H1 (cell line): ENCODE measurements around the gene C15orf39.

Experiments
- EP300 ChIP-seq, 2 experiments: IDR thresholded peaks; 1 replicate in 1 of 2; 2 replicates in 1 of 2; pipeline ENCODE4 v1.6.1; 2011 to 2012; ENCODE audit warnings: low read depth in 2 of 2, low read length in 2 of 2, mild to moderate bottlenecking in 2 of 2, borderline replicate concordance in 1 of 2, inconsistent platforms in 1 of 2, moderate library complexity in 1 of 2
- EZH2 ChIP-seq: fragments of 200-600 bp; sonication (generic); IDR thresholded peaks from 2 replicates; pipeline ENCODE4 v1.7.1; 2012; ENCODE audit warnings: low read depth, mild to moderate bottlenecking, moderate library complexity, low read length, inconsistent platforms; ENCODE audit not compliant: severe bottlenecking
- KDM1A ChIP-seq: fragments of 200-600, 300-600 bp; sonication (generic); IDR thresholded peaks from 2 replicates; pipeline ENCODE4 v1.7.1; 2016; ENCODE audit warnings: mild to moderate bottlenecking, low read length, borderline replicate concordance
- POLR2A ChIP-seq, 2 experiments: IDR thresholded peaks; 1 replicate in 1 of 2; 2 replicates in 1 of 2; pipeline ENCODE4 v1.6.1; 2011; ENCODE audit warnings: low read depth in 2 of 2, low read length in 2 of 2, mild to moderate bottlenecking in 2 of 2; ENCODE audit errors: control extremely low read depth in 1 of 2
- POLR2AphosphoS5 ChIP-seq: IDR thresholded peaks from 2 replicates; pipeline ENCODE4 v1.6.1; 2011; ENCODE audit warnings: low read depth, low read length
- SP1 ChIP-seq: IDR thresholded peaks from 2 replicates; pipeline ENCODE4 v1.6.1; 2011; ENCODE audit warnings: low read depth, low read length
- TF ChIP-seq, protein P1 (sequence below), 3 experiments: IDR thresholded peaks; 1 replicate in 2 of 3; 2 replicates in 1 of 3; pipeline versions ENCODE4 v1.5.1 to v1.6.1; 2011; ENCODE audit warnings: low read length in 3 of 3, mild to moderate bottlenecking in 3 of 3, inconsistent platforms in 2 of 3, low read depth in 1 of 3, moderate library complexity in 1 of 3; ENCODE audit not compliant: insufficient read depth in 1 of 3; ENCODE audit errors: control extremely low read depth in 1 of 3

DNA sequence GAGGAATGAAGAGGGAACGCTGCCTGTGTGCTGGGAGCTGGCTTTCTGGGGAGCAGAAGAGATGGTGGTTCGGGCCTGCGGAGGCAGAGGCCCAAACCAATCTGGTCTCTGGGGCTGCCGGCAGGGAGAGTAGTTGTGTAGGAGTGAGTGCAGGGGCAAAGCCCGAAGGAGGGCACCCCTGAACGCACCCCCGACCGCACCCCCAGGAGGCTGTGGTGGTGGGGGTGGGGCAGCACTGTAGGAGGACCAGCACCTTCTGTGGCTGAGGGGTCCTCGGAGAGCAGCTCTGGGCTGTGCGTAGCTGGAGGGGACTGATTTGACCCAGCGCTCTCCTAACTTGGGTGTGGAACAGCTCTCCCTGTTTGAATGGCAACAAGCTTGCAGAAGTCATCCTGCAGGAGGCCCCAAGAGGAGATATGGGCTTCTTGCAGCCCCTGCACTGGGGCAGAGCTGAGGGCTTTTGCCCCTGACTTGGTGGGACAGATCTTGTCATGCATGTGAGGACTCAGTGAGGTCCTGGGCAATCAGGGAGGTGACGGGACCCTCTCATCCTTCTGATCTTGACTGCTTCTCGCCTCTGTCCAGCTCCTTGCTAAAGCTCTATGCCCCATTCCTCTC lies 26.1 kb downstream of the C15orf39 start:
- TF ChIP-seq KDM1A, result no peak
- TF ChIP-seq, protein P1, sequence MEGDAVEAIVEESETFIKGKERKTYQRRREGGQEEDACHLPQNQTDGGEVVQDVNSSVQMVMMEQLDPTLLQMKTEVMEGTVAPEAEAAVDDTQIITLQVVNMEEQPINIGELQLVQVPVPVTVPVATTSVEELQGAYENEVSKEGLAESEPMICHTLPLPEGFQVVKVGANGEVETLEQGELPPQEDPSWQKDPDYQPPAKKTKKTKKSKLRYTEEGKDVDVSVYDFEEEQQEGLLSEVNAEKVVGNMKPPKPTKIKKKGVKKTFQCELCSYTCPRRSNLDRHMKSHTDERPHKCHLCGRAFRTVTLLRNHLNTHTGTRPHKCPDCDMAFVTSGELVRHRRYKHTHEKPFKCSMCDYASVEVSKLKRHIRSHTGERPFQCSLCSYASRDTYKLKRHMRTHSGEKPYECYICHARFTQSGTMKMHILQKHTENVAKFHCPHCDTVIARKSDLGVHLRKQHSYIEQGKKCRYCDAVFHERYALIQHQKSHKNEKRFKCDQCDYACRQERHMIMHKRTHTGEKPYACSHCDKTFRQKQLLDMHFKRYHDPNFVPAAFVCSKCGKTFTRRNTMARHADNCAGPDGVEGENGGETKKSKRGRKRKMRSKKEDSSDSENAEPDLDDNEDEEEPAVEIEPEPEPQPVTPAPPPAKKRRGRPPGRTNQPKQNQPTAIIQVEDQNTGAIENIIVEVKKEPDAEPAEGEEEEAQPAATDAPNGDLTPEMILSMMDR (IDR thresholded peaks at IDR 0.05; ENCODE audit: control extremely low read depth in 1 of 3, insufficient read depth in 1 of 3, low read depth in 1 of 3, low read length in 3 of 3), result no peak
- no peak for TF ChIP-seq POLR2AphosphoS5
- TF ChIP-seq EZH2, result no peak
- TF ChIP-seq EP300 (IDR thresholded peaks at IDR 0.05; ENCODE audit: borderline replicate concordance in 1 of 2, low read depth in 2 of 2, low read length in 2 of 2), result no peak
- TF ChIP-seq POLR2A (IDR thresholded peaks at IDR 0.05; ENCODE audit: control extremely low read depth in 1 of 2, low read depth in 2 of 2, low read length in 2 of 2), result no peak
- no peak for TF ChIP-seq SP1
